WTC11 (cell line): Measurements from ENCODE around the gene DBT. TPM values are rescaled to one million over a fixed set of nuclear protein-coding genes. Genes with fewer than 3 reads are reported as not detected.
A peak's percentile ranks its signal among the peaks of the same experiment; 100 is the strongest.

Experiments
- ATAC-seq: fragments of 200-7000 bp; cut with Tn5 transposase; 2 replicates; pipeline ENCODE4 v1.10.0; 2021; ENCODE audit warnings: mild to moderate bottlenecking, moderate library complexity
- CTCF ChIA-PET: fragments of 300-600 bp; sonication (Branson Sonifier 250); formaldehyde crosslinking; loops from one replicate; lab custom pipeline; 2021; ENCODE audit warnings: antibody characterized with exemption; lab: Charles Lee
- POLR2A ChIA-PET: fragments of 350-600 bp; sonication (Branson Sonifier 250); formaldehyde crosslinking; loops from one replicate; lab custom pipeline; 2021; ENCODE audit warnings: antibody characterized with exemption; lab: Charles Lee
- DNase-seq: peaks from one replicate; pipeline ENCODE4 v3.0.0; 2021; ENCODE audit warnings: low spot score
- H3K27ac Mint-ChIP-seq: 2 replicates; pipeline ENCODE4 v1.8.0; 2021; ENCODE audit warnings: mixed read lengths
- H3K27me3 Mint-ChIP-seq: 2 replicates; pipeline ENCODE4 v1.8.0; 2021; ENCODE audit warnings: low read depth, mild to moderate bottlenecking, moderate library complexity, mixed read lengths
- H3K36me3 Mint-ChIP-seq: 2 replicates; pipeline ENCODE4 v1.8.0; 2021; ENCODE audit warnings: mixed read lengths
- H3K4me1 Mint-ChIP-seq: 2 replicates; pipeline ENCODE4 v1.8.0; 2022; ENCODE audit warnings: mixed read lengths
- H3K4me3 Mint-ChIP-seq: 2 replicates; pipeline ENCODE4 v1.8.0; 2021; ENCODE audit warnings: mild to moderate bottlenecking, moderate library complexity, mixed read lengths
- H3K9me3 Mint-ChIP-seq: 2 replicates; pipeline ENCODE4 v1.8.0; 2021; ENCODE audit warnings: mixed read lengths
- MXD4 ChIP-seq: fragments of 250-450 bp; sonication (Bioruptor Pico); IDR thresholded peaks from 2 replicates; pipeline ENCODE4 v1.8.0; 2021; ENCODE audit warnings: mild to moderate bottlenecking, moderate library complexity, borderline replicate concordance
- MYBL2 ChIP-seq: sonication (generic); formaldehyde crosslinking; IDR thresholded peaks from 2 replicates; pipeline ENCODE4 v1.8.1; 2023; ENCODE audit warnings: mild to moderate bottlenecking, moderate library complexity, missing genetic modification reagents
- OVOL2 ChIP-seq: fragments of 250-450 bp; sonication (Bioruptor Pico); IDR thresholded peaks from 2 replicates; pipeline ENCODE4 v1.9.0; 2021; ENCODE audit warnings: mild to moderate bottlenecking, borderline replicate concordance
- RELA ChIP-seq: sonication (generic); formaldehyde crosslinking; IDR thresholded peaks from 2 replicates; pipeline ENCODE4 v1.8.1; 2022; ENCODE audit warnings: missing genetic modification reagents, mild to moderate bottlenecking, borderline replicate concordance
- TP53 ChIP-seq: sonication (generic); formaldehyde crosslinking; IDR thresholded peaks from 2 replicates; pipeline ENCODE4 v1.8.1; 2023; ENCODE audit warnings: mild to moderate bottlenecking, missing genetic modification reagents
- ZNF263 ChIP-seq: sonication (generic); formaldehyde crosslinking; IDR thresholded peaks from 2 replicates; pipeline ENCODE4 v1.8.1; 2022; ENCODE audit warnings: low read depth, mild to moderate bottlenecking, moderate library complexity, missing genetic modification reagents
- ZNF396 ChIP-seq: fragments of 250-450 bp; sonication (Bioruptor Pico); IDR thresholded peaks from 2 replicates; pipeline ENCODE4 v1.8.0; 2021; ENCODE audit warnings: mild to moderate bottlenecking, moderate library complexity, borderline replicate concordance
- ZNF416 ChIP-seq: fragments of 250-450 bp; sonication (Bioruptor Pico); IDR thresholded peaks from 2 replicates; pipeline ENCODE4 v1.9.0; 2021; ENCODE audit warnings: mild to moderate bottlenecking, inconsistent platforms
- total RNA-seq: library from RNA; stranded (reverse); gene quantifications from 3 replicates; pipeline ENCODE4 v1.2.3, GENCODE V29; 2021
- TF ChIP-seq, protein P1 (sequence below): sonication (generic); formaldehyde crosslinking; IDR thresholded peaks from 2 replicates; pipeline ENCODE4 v1.8.1; 2023; ENCODE audit warnings: mild to moderate bottlenecking, moderate library complexity, missing genetic modification reagents
- TF ChIP-seq, protein P2 (sequence below): sonication (generic); formaldehyde crosslinking; IDR thresholded peaks from 2 replicates; pipeline ENCODE4 v1.8.1; 2023; ENCODE audit warnings: mild to moderate bottlenecking, missing genetic modification reagents
- TF ChIP-seq, protein P3 (sequence below): fragments of 200-600 bp; IDR thresholded peaks from 2 replicates; pipeline ENCODE4 v1.8.0; 2022; ENCODE audit warnings: antibody characterized with exemption
- TF ChIP-seq, protein P4 (sequence below): sonication (generic); formaldehyde crosslinking; IDR thresholded peaks from 2 replicates; pipeline ENCODE4 v1.8.0; 2023; ENCODE audit warnings: missing genetic modification reagents
- TF ChIP-seq, protein P5 (sequence below): sonication (generic); formaldehyde crosslinking; IDR thresholded peaks from 2 replicates; pipeline ENCODE4 v1.8.0; 2023; ENCODE audit warnings: missing genetic modification reagents, mild to moderate bottlenecking, borderline replicate concordance
- TF ChIP-seq, protein P6 (sequence below): sonication (generic); formaldehyde crosslinking; conservative IDR thresholded peaks from 2 replicates; pipeline ENCODE4 v1.8.1; 2022; ENCODE audit warnings: mild to moderate bottlenecking, missing genetic modification reagents
- TF ChIP-seq, protein P7 (sequence below): sonication (generic); formaldehyde crosslinking; IDR thresholded peaks from 2 replicates; pipeline ENCODE4 v1.8.0; 2023; ENCODE audit warnings: mild to moderate bottlenecking, missing genetic modification reagents
- TF ChIP-seq, protein P8 (sequence below): sonication (generic); formaldehyde crosslinking; IDR thresholded peaks from 2 replicates; pipeline ENCODE4 v1.8.0; 2022; ENCODE audit warnings: mild to moderate bottlenecking, missing genetic modification reagents

The DBT gene
- total RNA-seq, 1 experiment from 2014 or later = 20.1 TPM

DNA sequence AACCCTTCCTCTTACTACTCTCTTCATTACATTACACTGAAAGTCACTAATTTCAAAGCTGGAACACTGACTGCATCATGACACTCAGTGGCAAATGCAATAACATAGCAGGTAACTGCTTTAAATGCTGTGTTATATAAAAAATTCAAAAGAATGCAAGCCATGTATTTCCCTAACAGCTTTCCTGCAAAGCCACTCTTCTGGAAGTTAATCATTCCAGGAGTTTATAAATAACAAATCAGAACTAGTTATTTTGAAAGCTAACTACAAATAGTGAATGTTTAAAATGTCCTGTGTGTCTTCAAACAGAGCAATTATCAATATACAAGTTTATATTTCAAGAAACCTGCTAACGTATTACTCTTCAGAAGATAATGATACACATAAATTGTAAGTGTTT, 34.5 kb downstream of the DBT start (continued):
- TF ChIP-seq, protein P1, sequence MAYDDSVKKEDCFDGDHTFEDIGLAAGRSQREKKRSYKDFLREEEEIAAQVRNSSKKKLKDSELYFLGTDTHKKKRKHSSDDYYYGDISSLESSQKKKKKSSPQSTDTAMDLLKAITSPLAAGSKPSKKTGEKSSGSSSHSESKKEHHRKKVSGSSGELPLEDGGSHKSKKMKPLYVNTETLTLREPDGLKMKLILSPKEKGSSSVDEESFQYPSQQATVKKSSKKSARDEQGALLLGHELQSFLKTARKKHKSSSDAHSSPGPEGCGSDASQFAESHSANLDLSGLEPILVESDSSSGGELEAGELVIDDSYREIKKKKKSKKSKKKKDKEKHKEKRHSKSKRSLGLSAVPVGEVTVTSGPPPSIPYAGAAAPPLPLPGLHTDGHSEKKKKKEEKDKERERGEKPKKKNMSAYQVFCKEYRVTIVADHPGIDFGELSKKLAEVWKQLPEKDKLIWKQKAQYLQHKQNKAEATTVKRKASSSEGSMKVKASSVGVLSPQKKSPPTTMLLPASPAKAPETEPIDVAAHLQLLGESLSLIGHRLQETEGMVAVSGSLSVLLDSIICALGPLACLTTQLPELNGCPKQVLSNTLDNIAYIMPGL (CRISPR knock-in tag) = no peak
- TF ChIP-seq MYBL2 = no peak
- TF ChIP-seq, protein P2, sequence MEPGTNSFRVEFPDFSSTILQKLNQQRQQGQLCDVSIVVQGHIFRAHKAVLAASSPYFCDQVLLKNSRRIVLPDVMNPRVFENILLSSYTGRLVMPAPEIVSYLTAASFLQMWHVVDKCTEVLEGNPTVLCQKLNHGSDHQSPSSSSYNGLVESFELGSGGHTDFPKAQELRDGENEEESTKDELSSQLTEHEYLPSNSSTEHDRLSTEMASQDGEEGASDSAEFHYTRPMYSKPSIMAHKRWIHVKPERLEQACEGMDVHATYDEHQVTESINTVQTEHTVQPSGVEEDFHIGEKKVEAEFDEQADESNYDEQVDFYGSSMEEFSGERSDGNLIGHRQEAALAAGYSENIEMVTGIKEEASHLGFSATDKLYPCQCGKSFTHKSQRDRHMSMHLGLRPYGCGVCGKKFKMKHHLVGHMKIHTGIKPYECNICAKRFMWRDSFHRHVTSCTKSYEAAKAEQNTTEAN (CRISPR knock-in tag) = no peak
- TF ChIP-seq, protein P3, sequence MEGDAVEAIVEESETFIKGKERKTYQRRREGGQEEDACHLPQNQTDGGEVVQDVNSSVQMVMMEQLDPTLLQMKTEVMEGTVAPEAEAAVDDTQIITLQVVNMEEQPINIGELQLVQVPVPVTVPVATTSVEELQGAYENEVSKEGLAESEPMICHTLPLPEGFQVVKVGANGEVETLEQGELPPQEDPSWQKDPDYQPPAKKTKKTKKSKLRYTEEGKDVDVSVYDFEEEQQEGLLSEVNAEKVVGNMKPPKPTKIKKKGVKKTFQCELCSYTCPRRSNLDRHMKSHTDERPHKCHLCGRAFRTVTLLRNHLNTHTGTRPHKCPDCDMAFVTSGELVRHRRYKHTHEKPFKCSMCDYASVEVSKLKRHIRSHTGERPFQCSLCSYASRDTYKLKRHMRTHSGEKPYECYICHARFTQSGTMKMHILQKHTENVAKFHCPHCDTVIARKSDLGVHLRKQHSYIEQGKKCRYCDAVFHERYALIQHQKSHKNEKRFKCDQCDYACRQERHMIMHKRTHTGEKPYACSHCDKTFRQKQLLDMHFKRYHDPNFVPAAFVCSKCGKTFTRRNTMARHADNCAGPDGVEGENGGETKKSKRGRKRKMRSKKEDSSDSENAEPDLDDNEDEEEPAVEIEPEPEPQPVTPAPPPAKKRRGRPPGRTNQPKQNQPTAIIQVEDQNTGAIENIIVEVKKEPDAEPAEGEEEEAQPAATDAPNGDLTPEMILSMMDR = no peak
- TF ChIP-seq TP53 (CRISPR knock-in tag) = no peak
- TF ChIP-seq, protein P4, sequence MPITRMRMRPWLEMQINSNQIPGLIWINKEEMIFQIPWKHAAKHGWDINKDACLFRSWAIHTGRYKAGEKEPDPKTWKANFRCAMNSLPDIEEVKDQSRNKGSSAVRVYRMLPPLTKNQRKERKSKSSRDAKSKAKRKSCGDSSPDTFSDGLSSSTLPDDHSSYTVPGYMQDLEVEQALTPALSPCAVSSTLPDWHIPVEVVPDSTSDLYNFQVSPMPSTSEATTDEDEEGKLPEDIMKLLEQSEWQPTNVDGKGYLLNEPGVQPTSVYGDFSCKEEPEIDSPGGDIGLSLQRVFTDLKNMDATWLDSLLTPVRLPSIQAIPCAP (CRISPR knock-in tag) = no peak
- no peak for TF ChIP-seq ZNF396 (CRISPR knock-in tag)
- TF ChIP-seq, protein P5, sequence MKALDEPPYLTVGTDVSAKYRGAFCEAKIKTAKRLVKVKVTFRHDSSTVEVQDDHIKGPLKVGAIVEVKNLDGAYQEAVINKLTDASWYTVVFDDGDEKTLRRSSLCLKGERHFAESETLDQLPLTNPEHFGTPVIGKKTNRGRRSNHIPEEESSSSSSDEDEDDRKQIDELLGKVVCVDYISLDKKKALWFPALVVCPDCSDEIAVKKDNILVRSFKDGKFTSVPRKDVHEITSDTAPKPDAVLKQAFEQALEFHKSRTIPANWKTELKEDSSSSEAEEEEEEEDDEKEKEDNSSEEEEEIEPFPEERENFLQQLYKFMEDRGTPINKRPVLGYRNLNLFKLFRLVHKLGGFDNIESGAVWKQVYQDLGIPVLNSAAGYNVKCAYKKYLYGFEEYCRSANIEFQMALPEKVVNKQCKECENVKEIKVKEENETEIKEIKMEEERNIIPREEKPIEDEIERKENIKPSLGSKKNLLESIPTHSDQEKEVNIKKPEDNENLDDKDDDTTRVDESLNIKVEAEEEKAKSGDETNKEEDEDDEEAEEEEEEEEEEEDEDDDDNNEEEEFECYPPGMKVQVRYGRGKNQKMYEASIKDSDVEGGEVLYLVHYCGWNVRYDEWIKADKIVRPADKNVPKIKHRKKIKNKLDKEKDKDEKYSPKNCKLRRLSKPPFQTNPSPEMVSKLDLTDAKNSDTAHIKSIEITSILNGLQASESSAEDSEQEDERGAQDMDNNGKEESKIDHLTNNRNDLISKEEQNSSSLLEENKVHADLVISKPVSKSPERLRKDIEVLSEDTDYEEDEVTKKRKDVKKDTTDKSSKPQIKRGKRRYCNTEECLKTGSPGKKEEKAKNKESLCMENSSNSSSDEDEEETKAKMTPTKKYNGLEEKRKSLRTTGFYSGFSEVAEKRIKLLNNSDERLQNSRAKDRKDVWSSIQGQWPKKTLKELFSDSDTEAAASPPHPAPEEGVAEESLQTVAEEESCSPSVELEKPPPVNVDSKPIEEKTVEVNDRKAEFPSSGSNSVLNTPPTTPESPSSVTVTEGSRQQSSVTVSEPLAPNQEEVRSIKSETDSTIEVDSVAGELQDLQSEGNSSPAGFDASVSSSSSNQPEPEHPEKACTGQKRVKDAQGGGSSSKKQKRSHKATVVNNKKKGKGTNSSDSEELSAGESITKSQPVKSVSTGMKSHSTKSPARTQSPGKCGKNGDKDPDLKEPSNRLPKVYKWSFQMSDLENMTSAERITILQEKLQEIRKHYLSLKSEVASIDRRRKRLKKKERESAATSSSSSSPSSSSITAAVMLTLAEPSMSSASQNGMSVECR (CRISPR knock-in tag) = no peak
- TF ChIP-seq MXD4 (CRISPR knock-in tag) = no peak
- no peak for TF ChIP-seq RELA (CRISPR knock-in tag)
- no peak for TF ChIP-seq ZNF263 (CRISPR knock-in tag)

DNA sequence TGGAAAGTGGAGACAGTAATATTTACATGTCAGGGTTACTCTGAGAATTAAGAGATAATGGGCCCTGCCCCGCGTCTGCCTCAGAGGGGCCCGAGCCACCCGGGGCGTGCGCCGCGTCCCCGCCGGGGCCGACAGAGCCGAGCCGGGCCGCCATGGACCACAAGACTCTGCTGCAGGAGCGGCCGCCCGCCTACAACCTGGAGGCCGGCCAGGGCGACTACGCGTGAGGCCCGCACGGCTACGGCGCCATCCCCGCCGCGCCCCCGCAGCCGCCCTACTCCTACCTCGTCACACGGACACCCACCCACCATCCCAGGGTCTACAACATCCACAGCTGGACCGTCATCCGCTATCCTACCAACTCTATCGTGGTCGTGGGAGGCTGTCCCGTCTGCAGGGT, 36.5 kb downstream of the DBT start:
- Mint-ChIP-seq H3K27ac (no peak overlapping the region), H3K36me3 (peaks cover 50% of the 10 kb centered on the region), H3K4me1 (0 out of 2 replicates have a peak, but pooled peaks cover 2% of the 10 kb centered on the region), H3K9me3 (no peaks in the 10 kb centered on the region), H3K4me3 (no peak overlapping the region), H3K27me3 (no peaks in the 10 kb centered on the region)
- DNase-seq (no peak), ATAC-seq (peak; percentile 46)
- CTCF ChIA-PET = no interaction called here
- POLR2A ChIA-PET = no interaction called here
- TF ChIP-seq, protein P6, sequence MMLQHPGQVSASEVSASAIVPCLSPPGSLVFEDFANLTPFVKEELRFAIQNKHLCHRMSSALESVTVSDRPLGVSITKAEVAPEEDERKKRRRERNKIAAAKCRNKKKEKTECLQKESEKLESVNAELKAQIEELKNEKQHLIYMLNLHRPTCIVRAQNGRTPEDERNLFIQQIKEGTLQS (CRISPR knock-in tag) = no peak
- TF ChIP-seq OVOL2 (CRISPR knock-in tag) (no peak), ZNF416 (no peak), MXD4 (CRISPR knock-in tag) (no peak)
- TF ChIP-seq, protein P3 = no peak
- TF ChIP-seq, protein P2 (CRISPR knock-in tag) = no peak
- TF ChIP-seq, protein P7, sequence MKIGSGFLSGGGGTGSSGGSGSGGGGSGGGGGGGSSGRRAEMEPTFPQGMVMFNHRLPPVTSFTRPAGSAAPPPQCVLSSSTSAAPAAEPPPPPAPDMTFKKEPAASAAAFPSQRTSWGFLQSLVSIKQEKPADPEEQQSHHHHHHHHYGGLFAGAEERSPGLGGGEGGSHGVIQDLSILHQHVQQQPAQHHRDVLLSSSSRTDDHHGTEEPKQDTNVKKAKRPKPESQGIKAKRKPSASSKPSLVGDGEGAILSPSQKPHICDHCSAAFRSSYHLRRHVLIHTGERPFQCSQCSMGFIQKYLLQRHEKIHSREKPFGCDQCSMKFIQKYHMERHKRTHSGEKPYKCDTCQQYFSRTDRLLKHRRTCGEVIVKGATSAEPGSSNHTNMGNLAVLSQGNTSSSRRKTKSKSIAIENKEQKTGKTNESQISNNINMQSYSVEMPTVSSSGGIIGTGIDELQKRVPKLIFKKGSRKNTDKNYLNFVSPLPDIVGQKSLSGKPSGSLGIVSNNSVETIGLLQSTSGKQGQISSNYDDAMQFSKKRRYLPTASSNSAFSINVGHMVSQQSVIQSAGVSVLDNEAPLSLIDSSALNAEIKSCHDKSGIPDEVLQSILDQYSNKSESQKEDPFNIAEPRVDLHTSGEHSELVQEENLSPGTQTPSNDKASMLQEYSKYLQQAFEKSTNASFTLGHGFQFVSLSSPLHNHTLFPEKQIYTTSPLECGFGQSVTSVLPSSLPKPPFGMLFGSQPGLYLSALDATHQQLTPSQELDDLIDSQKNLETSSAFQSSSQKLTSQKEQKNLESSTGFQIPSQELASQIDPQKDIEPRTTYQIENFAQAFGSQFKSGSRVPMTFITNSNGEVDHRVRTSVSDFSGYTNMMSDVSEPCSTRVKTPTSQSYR (CRISPR knock-in tag) = no peak
- TF ChIP-seq, protein P8, sequence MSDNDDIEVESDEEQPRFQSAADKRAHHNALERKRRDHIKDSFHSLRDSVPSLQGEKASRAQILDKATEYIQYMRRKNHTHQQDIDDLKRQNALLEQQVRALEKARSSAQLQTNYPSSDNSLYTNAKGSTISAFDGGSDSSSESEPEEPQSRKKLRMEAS (CRISPR knock-in tag) = no peak
